HG02763 (cell line): Measurements from ENCODE around the gene MIB2.
"Not testable (repeated sequence)": the region's sequence is repeated elsewhere in the genome, so short reads cannot be mapped to it uniquely, and the experiment has no call there.

ENCODE experiments used
- ATAC-seq: cut with Tn5 transposase; IDR thresholded peaks from one replicate; pipeline ENCODE4 v1.9.1; 2021; ENCODE audit warnings: mild to moderate bottlenecking, moderate library complexity; ENCODE audit not compliant: unreplicated experiment

MIB2 gene

GRCh38 chr1:1626207-1627141 lies 11.2 kb downstream of the MIB2 start:
- no peak for ATAC-seq

- no peak for ATAC-seq
Measured at GRCh38 chr1:1627261-1627828, 12.0 kb downstream of the MIB2 start.

- no peak for ATAC-seq
Measured at GRCh38 chr1:1627829-1628753, 12.8 kb downstream of the MIB2 start.

- ATAC-seq, result no peak
Measured at GRCh38 chr1:1628754-1629429, 13.6 kb downstream of the MIB2 start.

GRCh38 chr1:1629430-1630190 lies 14.3 kb downstream of the MIB2 start:
- no peak for ATAC-seq

GRCh38 chr1:1630191-1630964 lies 15.1 kb downstream of the MIB2 start:
- peak; percentile 52 for ATAC-seq

GRCh38 chr1:1630965-1631781 lies 15.9 kb downstream of the MIB2 start:
- ATAC-seq, result no peak

- ATAC-seq, result no peak
Measured at GRCh38 chr1:1631782-1632420, 16.6 kb downstream of the MIB2 start, which contains the start of gene MMP23B. Gene MMP23B (plus strand): TSS chr1:1632173. CDS start chr1:1632219, 46 bp downstream.

GRCh38 chr1:1633409-1633808 lies 18.1 kb downstream of the MIB2 start:
- ATAC-seq, result not testable (repeated sequence)

- not testable (repeated sequence) for ATAC-seq
Measured at GRCh38 chr1:1634613-1635012, 19.3 kb downstream of the MIB2 start.

- not testable (repeated sequence) for ATAC-seq
Measured at GRCh38 chr1:1636621-1637478, 21.6 kb downstream of the MIB2 start.

- not testable (repeated sequence) for ATAC-seq
Measured at GRCh38 chr1:1637479-1637875, 22.2 kb downstream of the MIB2 start.

GRCh38 chr1:1638528-1638927 lies 23.2 kb downstream of the MIB2 start:
- not testable (repeated sequence) for ATAC-seq

- not testable (repeated sequence) for ATAC-seq
Measured at GRCh38 chr1:1639368-1639767, 24.1 kb downstream of the MIB2 start.

GRCh38 chr1:1640081-1640480 lies 24.8 kb downstream of the MIB2 start:
- ATAC-seq, result not testable (repeated sequence)

GRCh38 chr1:1640711-1641461 lies 25.6 kb downstream of the MIB2 start:
- ATAC-seq, result not testable (repeated sequence)
